ENCODE results near the gene GLCE. TPM values are rescaled to one million over a fixed set of nuclear protein-coding genes. Genes with fewer than 3 reads are reported as not detected.

The GLCE gene
- total RNA-seq, 1 experiment from 2014 or later = 12.5 TPM

DNA sequence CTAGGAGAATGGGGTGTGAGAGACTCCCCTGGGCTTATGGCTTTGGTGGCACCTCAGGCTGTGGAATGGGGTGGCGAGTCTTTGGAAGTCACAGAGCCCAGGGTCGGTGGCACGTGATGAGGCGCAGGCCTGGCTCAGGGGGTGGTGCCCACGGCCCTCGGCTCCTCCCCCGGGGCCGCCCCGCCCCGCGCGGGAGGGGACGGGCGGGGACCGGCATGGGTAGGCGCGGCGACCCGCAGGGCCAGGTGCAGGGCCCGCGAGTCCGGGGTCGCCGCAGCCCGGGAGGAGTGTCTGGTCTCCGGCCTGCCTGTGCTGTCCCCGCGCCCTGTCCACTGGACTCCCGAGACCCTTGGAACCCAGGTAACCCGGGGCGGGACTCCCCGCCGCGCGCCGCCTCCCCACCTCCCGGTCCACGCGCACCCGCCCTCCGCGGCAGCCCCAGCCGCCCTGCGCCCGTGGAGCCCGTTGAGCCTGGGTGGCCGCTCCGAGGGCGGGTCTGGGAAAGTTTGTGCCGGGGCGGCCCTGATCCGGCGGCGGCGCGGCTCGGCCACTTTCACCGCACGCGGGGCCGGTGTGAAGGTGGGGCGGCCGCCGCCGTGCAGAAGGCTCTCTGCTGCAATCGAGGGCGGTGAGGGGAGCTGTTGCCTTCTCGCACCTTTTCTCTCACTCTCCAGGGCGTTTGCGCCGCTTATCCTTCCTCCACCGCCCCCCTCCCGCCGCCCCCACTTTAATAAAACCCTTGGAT lies 138.4 kb downstream of the GLCE start, which contains the start of gene PAQR5 (continued):
- TF ChIP-seq, protein P1, sequence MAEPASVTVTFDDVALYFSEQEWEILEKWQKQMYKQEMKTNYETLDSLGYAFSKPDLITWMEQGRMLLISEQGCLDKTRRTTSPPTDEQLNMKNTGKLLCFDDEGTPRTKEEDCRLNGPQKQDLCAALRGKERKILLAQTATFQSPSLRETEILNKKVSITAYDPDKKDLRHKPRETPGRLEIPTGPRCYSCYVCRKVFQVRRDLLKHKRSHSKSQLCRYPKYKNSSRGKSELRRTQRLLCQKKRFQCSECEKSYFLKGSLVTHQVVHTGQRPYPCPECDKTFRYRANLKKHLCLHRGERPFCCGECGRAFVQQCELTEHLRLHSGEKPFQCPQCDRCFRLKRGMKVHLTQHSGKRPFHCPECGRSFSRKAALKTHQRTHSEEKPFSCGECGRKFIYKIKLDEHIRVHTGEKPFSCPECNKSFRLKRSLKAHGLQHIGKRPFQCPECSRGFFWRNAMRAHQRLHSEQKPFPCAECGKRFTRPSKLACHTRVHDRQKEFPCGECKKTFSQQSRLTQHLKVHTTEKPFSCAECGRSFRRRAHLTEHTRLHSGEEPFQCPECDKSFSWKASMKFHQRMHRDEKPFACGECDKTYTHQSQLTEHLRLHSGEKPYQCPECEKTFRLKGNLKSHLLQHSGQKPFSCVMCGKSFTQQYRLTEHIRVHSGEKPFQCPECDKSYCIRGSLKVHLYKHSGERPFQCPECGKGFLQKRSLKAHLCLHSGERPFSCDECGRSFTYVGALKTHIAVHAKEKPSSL (CRISPR knock-in tag; conservative IDR thresholded peaks at IDR 0.05) = no peak
- TF ChIP-seq TEAD1 (CRISPR knock-in tag; IDR thresholded peaks at IDR 0.05) (peak; percentile 59; the same call in 1 of the 2 replicates), TCF7 (CRISPR knock-in tag; IDR thresholded peaks at IDR 0.05; ENCODE audit: low read depth) (no peak), GRHL2 (CRISPR knock-in tag; IDR thresholded peaks at IDR 0.05; ENCODE audit: insufficient replicate concordance, severe bottlenecking) (no peak), GABPB1 (CRISPR knock-in tag; IDR thresholded peaks at IDR 0.05) (no peak), NFATC4 (CRISPR knock-in tag; IDR thresholded peaks at IDR 0.05) (no peak), FOXP1 (CRISPR knock-in tag; IDR thresholded peaks at IDR 0.05; ENCODE audit: borderline replicate concordance) (peak; percentile 46; the same call in 1 of the 2 replicates)
- TF ChIP-seq, protein P2, sequence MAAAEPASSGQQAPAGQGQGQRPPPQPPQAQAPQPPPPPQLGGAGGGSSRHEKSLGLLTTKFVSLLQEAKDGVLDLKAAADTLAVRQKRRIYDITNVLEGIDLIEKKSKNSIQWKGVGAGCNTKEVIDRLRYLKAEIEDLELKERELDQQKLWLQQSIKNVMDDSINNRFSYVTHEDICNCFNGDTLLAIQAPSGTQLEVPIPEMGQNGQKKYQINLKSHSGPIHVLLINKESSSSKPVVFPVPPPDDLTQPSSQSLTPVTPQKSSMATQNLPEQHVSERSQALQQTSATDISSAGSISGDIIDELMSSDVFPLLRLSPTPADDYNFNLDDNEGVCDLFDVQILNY (CRISPR knock-in tag; IDR thresholded peaks at IDR 0.05) = no peak
- TF ChIP-seq, protein P3, sequence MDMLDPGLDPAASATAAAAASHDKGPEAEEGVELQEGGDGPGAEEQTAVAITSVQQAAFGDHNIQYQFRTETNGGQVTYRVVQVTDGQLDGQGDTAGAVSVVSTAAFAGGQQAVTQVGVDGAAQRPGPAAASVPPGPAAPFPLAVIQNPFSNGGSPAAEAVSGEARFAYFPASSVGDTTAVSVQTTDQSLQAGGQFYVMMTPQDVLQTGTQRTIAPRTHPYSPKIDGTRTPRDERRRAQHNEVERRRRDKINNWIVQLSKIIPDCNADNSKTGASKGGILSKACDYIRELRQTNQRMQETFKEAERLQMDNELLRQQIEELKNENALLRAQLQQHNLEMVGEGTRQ (CRISPR knock-in tag; IDR thresholded peaks at IDR 0.05) = peak; percentile 91
- TF ChIP-seq, protein P4, sequence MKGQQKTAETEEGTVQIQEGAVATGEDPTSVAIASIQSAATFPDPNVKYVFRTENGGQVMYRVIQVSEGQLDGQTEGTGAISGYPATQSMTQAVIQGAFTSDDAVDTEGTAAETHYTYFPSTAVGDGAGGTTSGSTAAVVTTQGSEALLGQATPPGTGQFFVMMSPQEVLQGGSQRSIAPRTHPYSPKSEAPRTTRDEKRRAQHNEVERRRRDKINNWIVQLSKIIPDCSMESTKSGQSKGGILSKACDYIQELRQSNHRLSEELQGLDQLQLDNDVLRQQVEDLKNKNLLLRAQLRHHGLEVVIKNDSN (CRISPR knock-in tag; IDR thresholded peaks at IDR 0.05) = peak; percentile 89
- TF ChIP-seq, protein P5, sequence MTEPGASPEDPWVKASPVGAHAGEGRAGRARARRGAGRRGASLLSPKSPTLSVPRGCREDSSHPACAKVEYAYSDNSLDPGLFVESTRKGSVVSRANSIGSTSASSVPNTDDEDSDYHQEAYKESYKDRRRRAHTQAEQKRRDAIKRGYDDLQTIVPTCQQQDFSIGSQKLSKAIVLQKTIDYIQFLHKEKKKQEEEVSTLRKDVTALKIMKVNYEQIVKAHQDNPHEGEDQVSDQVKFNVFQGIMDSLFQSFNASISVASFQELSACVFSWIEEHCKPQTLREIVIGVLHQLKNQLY (CRISPR knock-in tag; IDR thresholded peaks at IDR 0.05) = no peak

DNA sequence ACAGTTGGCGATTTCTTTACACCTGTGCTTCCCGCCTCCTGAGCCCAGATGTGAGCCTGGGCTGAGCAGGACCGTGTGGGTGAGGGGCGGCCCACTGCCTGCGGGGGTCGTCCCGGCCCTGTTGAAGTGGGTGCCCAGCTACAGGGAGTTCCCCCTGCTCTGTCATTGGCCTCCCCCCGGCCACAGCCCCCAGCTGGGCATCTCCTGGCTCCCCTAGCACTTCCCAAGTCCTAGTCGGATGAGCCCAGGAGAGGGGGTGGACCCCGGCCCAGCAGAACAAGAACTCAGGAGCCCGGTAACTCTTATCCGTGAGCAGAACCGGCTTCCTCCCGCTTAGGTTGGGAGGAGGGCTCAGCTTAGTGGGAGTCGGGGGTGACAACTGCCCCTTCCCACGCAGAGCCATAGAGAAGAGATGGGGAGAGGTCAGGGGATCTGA lies 139.0 kb downstream of the GLCE start:
- Mint-ChIP-seq H3K27me3 (ENCODE audit: low read depth) (peaks cover 50% of the 10 kb centered on the region), H3K4me1 (peaks cover 15% of the 10 kb centered on the region), H3K9me3 (no peaks in the 10 kb centered on the region), H3K4me3 (peak overlapping the region; percentile 71), H3K36me3 (no peaks in the 10 kb centered on the region), H3K27ac (no peak overlapping the region)
- DNase-seq (ENCODE audit: low spot score) (no peak), ATAC-seq (peak; percentile 10)
- ChIA-PET POLR2A (interaction anchor here (1.0 kb wide), 1 partner anchor 94 kb away, joined by 3 read pairs; no protein-coding TSS in a partner anchor), CTCF (interaction anchor here (0.7 to 2.3 kb wide), 10 partner anchors 10 to 268 kb away, joined by 3 to 10 read pairs (median 4); partner anchors contain the start of gene KIF23)
- TF ChIP-seq, protein P6, sequence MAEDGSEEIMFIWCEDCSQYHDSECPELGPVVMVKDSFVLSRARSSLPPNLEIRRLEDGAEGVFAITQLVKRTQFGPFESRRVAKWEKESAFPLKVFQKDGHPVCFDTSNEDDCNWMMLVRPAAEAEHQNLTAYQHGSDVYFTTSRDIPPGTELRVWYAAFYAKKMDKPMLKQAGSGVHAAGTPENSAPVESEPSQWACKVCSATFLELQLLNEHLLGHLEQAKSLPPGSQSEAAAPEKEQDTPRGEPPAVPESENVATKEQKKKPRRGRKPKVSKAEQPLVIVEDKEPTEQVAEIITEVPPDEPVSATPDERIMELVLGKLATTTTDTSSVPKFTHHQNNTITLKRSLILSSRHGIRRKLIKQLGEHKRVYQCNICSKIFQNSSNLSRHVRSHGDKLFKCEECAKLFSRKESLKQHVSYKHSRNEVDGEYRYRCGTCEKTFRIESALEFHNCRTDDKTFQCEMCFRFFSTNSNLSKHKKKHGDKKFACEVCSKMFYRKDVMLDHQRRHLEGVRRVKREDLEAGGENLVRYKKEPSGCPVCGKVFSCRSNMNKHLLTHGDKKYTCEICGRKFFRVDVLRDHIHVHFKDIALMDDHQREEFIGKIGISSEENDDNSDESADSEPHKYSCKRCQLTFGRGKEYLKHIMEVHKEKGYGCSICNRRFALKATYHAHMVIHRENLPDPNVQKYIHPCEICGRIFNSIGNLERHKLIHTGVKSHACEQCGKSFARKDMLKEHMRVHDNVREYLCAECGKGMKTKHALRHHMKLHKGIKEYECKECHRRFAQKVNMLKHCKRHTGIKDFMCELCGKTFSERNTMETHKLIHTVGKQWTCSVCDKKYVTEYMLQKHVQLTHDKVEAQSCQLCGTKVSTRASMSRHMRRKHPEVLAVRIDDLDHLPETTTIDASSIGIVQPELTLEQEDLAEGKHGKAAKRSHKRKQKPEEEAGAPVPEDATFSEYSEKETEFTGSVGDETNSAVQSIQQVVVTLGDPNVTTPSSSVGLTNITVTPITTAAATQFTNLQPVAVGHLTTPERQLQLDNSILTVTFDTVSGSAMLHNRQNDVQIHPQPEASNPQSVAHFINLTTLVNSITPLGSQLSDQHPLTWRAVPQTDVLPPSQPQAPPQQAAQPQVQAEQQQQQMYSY (CRISPR knock-in tag; IDR thresholded peaks at IDR 0.05) = 0 out of 2 replicates have a peak, but pooled peaks have one; percentile 5
- no peak for TF ChIP-seq RELA (CRISPR knock-in tag; IDR thresholded peaks at IDR 0.05; ENCODE audit: borderline replicate concordance)

Data from WTC11 (cell line).